HFFc6 (cell line): Measurements from ENCODE around the gene FILIP1L. TPM values are rescaled to one million over a fixed set of nuclear protein-coding genes. Genes with fewer than 3 reads are reported as not detected.

Source experiments
- DNase-seq: peaks from one replicate; pipeline ENCODE4 v3.0.0-alpha.2; 2018
- H3K27ac Mint-ChIP-seq: 2 replicates; pipeline ENCODE4 v1.8.0; 2020; ENCODE audit warnings: mild to moderate bottlenecking, mixed read lengths
- H3K27me3 Mint-ChIP-seq: 2 replicates; pipeline ENCODE4 v1.8.0; 2021; ENCODE audit warnings: mild to moderate bottlenecking, moderate library complexity, mixed read lengths; ENCODE audit not compliant: insufficient read depth
- H3K36me3 Mint-ChIP-seq: 2 replicates; pipeline ENCODE4 v1.8.0; 2021; ENCODE audit warnings: low read depth, mixed read lengths
- H3K4me1 Mint-ChIP-seq: 2 replicates; pipeline ENCODE4 v1.8.0; 2020; ENCODE audit warnings: low read depth, mixed read lengths
- H3K4me3 Mint-ChIP-seq: 2 replicates; pipeline ENCODE4 v1.8.0; 2020; ENCODE audit warnings: mild to moderate bottlenecking, moderate library complexity, mixed read lengths
- H3K9me3 Mint-ChIP-seq: 2 replicates; pipeline ENCODE4 v1.8.0; 2020; ENCODE audit warnings: mild to moderate bottlenecking, mixed read lengths
- total RNA-seq, 6 experiments: library from RNA; stranded (reverse); fragmentation: NEBNext Ultra II Directional; extraction: Animal tissue kit (Norgen Biotek cat#: 25700); gene quantifications; 2 replicates in 1 of 6; 3 replicates in 5 of 6; pipeline ENCODE4 v1.2.3, GENCODE V29; 2021
- TF ChIP-seq, protein P1 (sequence below): fragments of 200-600 bp; sonication (generic); IDR thresholded peaks from 2 replicates; pipeline ENCODE4 v1.5.0; 2021; ENCODE audit warnings: antibody characterized with exemption, mild to moderate bottlenecking

The FILIP1L gene
- total RNA-seq, 6 experiments from 2014 or later = 37.8 to 54.7 (median 48.2) TPM

GRCh38 chr3:99947356-99947755 is 166.9 kb downstream of the FILIP1L start:
- H3K27ac Mint-ChIP-seq = no peak overlapping the region
- no peaks in the 10 kb centered on the region; the same call in 1 of the 2 replicates for H3K27me3 Mint-ChIP-seq
- H3K9me3 Mint-ChIP-seq = no peaks in the 10 kb centered on the region
- DNase-seq = no peak
- H3K4me3 Mint-ChIP-seq = no peak overlapping the region
- peaks cover 47% of the 10 kb centered on the region for H3K4me1 Mint-ChIP-seq
- TF ChIP-seq, protein P1, sequence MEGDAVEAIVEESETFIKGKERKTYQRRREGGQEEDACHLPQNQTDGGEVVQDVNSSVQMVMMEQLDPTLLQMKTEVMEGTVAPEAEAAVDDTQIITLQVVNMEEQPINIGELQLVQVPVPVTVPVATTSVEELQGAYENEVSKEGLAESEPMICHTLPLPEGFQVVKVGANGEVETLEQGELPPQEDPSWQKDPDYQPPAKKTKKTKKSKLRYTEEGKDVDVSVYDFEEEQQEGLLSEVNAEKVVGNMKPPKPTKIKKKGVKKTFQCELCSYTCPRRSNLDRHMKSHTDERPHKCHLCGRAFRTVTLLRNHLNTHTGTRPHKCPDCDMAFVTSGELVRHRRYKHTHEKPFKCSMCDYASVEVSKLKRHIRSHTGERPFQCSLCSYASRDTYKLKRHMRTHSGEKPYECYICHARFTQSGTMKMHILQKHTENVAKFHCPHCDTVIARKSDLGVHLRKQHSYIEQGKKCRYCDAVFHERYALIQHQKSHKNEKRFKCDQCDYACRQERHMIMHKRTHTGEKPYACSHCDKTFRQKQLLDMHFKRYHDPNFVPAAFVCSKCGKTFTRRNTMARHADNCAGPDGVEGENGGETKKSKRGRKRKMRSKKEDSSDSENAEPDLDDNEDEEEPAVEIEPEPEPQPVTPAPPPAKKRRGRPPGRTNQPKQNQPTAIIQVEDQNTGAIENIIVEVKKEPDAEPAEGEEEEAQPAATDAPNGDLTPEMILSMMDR = no peak
- H3K36me3 Mint-ChIP-seq = no peaks in the 10 kb centered on the region

- H3K4me1 Mint-ChIP-seq = peaks cover 36% of the 10 kb centered on the region
- no peaks in the 10 kb centered on the region for H3K36me3 Mint-ChIP-seq
- no peaks in the 10 kb centered on the region for H3K9me3 Mint-ChIP-seq
- H3K27ac Mint-ChIP-seq = peak overlapping the region; percentile 9; the same call in 1 of the 2 replicates
- no peak overlapping the region for H3K4me3 Mint-ChIP-seq
- DNase-seq = no peak
- no peaks in the 10 kb centered on the region; the same call in none of the 2 replicates for H3K27me3 Mint-ChIP-seq
- TF ChIP-seq, protein P1 = no peak
Observed at GRCh38 chr3:99945328-99945995, 168.8 kb downstream of the FILIP1L start.

DNA sequence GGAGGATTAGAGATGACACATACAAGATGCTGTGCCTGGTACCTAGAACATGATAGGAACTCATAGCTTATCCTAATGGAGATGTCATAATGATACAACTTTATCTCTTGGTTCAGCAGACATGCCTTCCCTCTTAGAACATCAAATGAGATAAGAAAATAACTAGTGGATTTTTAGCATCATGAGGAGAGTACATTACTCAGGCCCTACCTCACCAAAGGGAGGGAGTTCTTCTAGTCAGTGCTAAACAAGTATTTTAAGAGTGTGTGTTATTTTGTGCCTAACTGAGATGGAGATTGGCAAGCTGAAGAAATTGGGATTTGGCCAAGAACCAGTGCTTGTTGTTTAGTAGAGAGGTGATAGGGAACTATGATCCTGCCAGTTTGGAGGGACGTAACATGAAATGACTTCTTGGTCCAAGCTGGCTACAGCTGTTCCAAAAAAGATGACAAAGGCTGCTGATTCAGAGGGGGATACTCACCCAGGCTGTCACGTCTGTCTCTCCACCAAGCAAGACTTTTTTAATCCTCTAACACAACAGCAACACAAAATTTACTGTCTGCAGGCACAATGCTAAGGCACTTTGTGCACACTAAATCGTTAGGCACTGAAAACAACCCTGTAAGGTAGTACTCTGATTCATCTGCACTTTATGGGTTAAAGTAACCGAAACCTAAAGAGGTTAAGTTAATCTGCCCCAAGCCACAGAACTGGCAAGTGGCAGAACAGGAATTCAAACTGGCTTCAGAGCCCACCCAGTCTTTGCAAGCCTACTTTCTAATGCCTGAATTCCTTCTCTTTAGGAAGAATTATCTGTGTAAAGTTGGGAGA is 170.2 kb downstream of the FILIP1L start:
- no peak for DNase-seq
- Mint-ChIP-seq H3K4me1 (peaks cover 47% of the 10 kb centered on the region), H3K9me3 (no peaks in the 10 kb centered on the region), H3K27me3 (no peaks in the 10 kb centered on the region; the same call in none of the 2 replicates), H3K36me3 (no peaks in the 10 kb centered on the region), H3K27ac (no peak overlapping the region), H3K4me3 (no peak overlapping the region)
- TF ChIP-seq, protein P1 = no peak

DNA sequence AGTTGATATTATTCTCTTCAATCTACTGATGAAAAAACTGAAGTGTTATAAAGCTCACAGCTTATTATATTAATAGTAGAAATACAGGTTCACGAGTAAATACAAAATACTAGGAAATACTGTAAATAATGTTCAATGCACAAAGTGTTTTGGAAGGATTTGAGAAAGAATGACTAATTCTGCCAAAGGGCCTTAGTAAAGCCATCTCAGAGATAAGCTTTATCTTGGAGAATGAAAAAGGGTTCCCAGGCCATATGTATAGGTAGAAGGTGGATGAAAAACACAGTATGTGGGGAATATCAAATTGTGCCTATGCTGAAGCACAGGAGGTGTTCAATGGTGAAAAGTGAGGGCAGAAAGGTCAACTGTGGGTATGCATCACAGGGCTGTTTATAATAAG is 173.1 kb downstream of the FILIP1L start:
- H3K4me3 Mint-ChIP-seq = no peak overlapping the region
- peaks cover 69% of the 10 kb centered on the region for H3K4me1 Mint-ChIP-seq
- H3K9me3 Mint-ChIP-seq = no peaks in the 10 kb centered on the region
- TF ChIP-seq, protein P1 = no peak
- no peak overlapping the region for H3K27ac Mint-ChIP-seq
- DNase-seq = no peak
- H3K36me3 Mint-ChIP-seq = no peaks in the 10 kb centered on the region
- H3K27me3 Mint-ChIP-seq = no peaks in the 10 kb centered on the region; the same call in none of the 2 replicates

- Mint-ChIP-seq H3K27me3 (no peaks in the 10 kb centered on the region; the same call in none of the 2 replicates), H3K9me3 (no peaks in the 10 kb centered on the region), H3K27ac (no peak overlapping the region), H3K4me3 (no peak overlapping the region), H3K36me3 (no peaks in the 10 kb centered on the region), H3K4me1 (peaks cover 61% of the 10 kb centered on the region)
- no peak for DNase-seq
- TF ChIP-seq, protein P1 = no peak
Observed at GRCh38 chr3:99940350-99940749, 174.0 kb downstream of the FILIP1L start.
